ENCODE results near the gene ADCYAP1R1.

ADCYAP1R1 gene

GRCh38 chr7:31044529-31044928 lies 7.6 kb upstream of the ADCYAP1R1 start:
- DNase-seq, result no peak

GRCh38 chr7:31046723-31047122 lies 5.4 kb upstream of the ADCYAP1R1 start:
- DNase-seq, result no peak

- DNase-seq, result no peak
Measured at GRCh38 chr7:31047313-31048146, 4.6 kb upstream of the ADCYAP1R1 start.

GRCh38 chr7:31049005-31049765 lies 2.9 kb upstream of the ADCYAP1R1 start:
- DNase-seq, result no peak

GRCh38 chr7:31052487-31052840 lies 356 bp downstream of the ADCYAP1R1 start:
- DNase-seq, result no peak

- no peak for DNase-seq
Measured at GRCh38 chr7:31052841-31053601, 913 bp downstream of the ADCYAP1R1 start.

GRCh38 chr7:31053986-31054385 lies 1.9 kb downstream of the ADCYAP1R1 start:
- no peak for DNase-seq

- DNase-seq, result no peak
Measured at GRCh38 chr7:31054608-31055278, 2.6 kb downstream of the ADCYAP1R1 start.

GRCh38 chr7:31055471-31055870 lies 3.4 kb downstream of the ADCYAP1R1 start:
- no peak for DNase-seq

- DNase-seq, result no peak
Measured at GRCh38 chr7:31056775-31057346, 4.8 kb downstream of the ADCYAP1R1 start.

GRCh38 chr7:31058122-31058521 lies 6.0 kb downstream of the ADCYAP1R1 start:
- no peak for DNase-seq

GRCh38 chr7:31058688-31059087 lies 6.6 kb downstream of the ADCYAP1R1 start:
- no peak for DNase-seq

- no peak for DNase-seq
Measured at GRCh38 chr7:31059551-31059950, 7.4 kb downstream of the ADCYAP1R1 start.

- DNase-seq, result no peak
Measured at GRCh38 chr7:31061185-31061584, 9.1 kb downstream of the ADCYAP1R1 start.

- DNase-seq, result no peak
Measured at GRCh38 chr7:31062746-31063435, 10.8 kb downstream of the ADCYAP1R1 start.

GRCh38 chr7:31065021-31065593 lies 13.0 kb downstream of the ADCYAP1R1 start:
- no peak for DNase-seq

GRCh38 chr7:31065840-31066239 lies 13.7 kb downstream of the ADCYAP1R1 start:
- DNase-seq, result no peak

- no peak for DNase-seq
Measured at GRCh38 chr7:31066516-31067130, 14.5 kb downstream of the ADCYAP1R1 start.

GRCh38 chr7:31067491-31067890 lies 15.4 kb downstream of the ADCYAP1R1 start:
- no peak for DNase-seq

GRCh38 chr7:31068006-31068675 lies 16.0 kb downstream of the ADCYAP1R1 start:
- no peak for DNase-seq

Data from inflammatory macrophage (primary cell).